Liver (tissue), 9 donors: ENCODE data around the gene CARM1. TPM values are rescaled to one million over a fixed set of nuclear protein-coding genes. Genes with fewer than 3 reads are reported as not detected.

Experiments used
- DNase-seq: peaks from one replicate; pipeline ENCODE4 v3.0.0-alpha.2; 2017; ENCODE audit warnings: low spot score
- H3K27ac ChIP-seq, 2 donors: one replicate each; pipeline ENCODE4 v1.7.0; 2013; ENCODE audit warnings: inconsistent platforms in 2 of 2, low read length in 2 of 2, control low read depth in 1 of 2, low read depth in 1 of 2, mild to moderate bottlenecking in 1 of 2
- H3K27me3 ChIP-seq, 4 donors: one replicate each; pipeline versions ENCODE4 v1.6.1 to v1.7.0; 2013; ENCODE audit warnings: low read length in 3 of 4, inconsistent platforms in 1 of 4, mild to moderate bottlenecking in 1 of 4, moderate library complexity in 1 of 4; ENCODE audit not compliant: control insufficient read depth in 4 of 4, insufficient read depth in 4 of 4
- H3K36me3 ChIP-seq, 4 donors: one replicate each; pipeline versions ENCODE4 v1.6.1 to v1.7.0; 2013; ENCODE audit warnings: low read length in 3 of 4, mild to moderate bottlenecking in 3 of 4, low read depth in 1 of 4, moderate library complexity in 1 of 4; ENCODE audit not compliant: control insufficient read depth in 4 of 4, insufficient read depth in 3 of 4
- H3K4me1 ChIP-seq, 4 donors: one replicate each; pipeline versions ENCODE4 v1.6.1 to v1.7.0; 2013; ENCODE audit warnings: low read length in 3 of 4, mild to moderate bottlenecking in 3 of 4, moderate library complexity in 1 of 4; ENCODE audit not compliant: control insufficient read depth in 4 of 4, insufficient read depth in 4 of 4
- H3K4me3 ChIP-seq, 3 donors: one replicate each; pipeline versions ENCODE4 v1.6.1 to v1.7.0; 2013; ENCODE audit warnings: low read length in 3 of 3, control low read depth in 1 of 3, low read depth in 1 of 3, mild to moderate bottlenecking in 1 of 3
- H3K9ac ChIP-seq, 2 donors: one replicate each; pipeline ENCODE4 v1.7.0; 2013; ENCODE audit warnings: low read length in 2 of 2, mild to moderate bottlenecking in 2 of 2, moderate library complexity in 2 of 2, control low read depth in 1 of 2, low read depth in 1 of 2
- H3K9me3 ChIP-seq, 4 donors: one replicate each; pipeline versions ENCODE4 v1.6.1 to v1.7.0; 2013; ENCODE audit warnings: low read length in 3 of 4; ENCODE audit not compliant: control insufficient read depth in 4 of 4
- EGR1 ChIP-seq, 2 donors: IDR thresholded peaks; 2 replicates each; pipeline ENCODE4 v1.6.1; 2016 to 2018; ENCODE audit warnings: antibody characterized with exemption in 2 of 2, low read depth in 2 of 2
- FOXA1 ChIP-seq: IDR thresholded peaks from 2 replicates; pipeline ENCODE4 v1.6.1; 2016; ENCODE audit warnings: antibody characterized with exemption
- FOXA2 ChIP-seq: IDR thresholded peaks from 2 replicates; pipeline ENCODE4 v1.6.1; 2016; ENCODE audit warnings: antibody characterized with exemption
- GABPA ChIP-seq, 2 donors: IDR thresholded peaks in 1 of 2; conservative IDR thresholded peaks in 1 of 2; 2 replicates each; pipeline ENCODE4 v1.6.1; 2016; ENCODE audit warnings: antibody characterized with exemption in 2 of 2, mild to moderate bottlenecking in 1 of 2, moderate library complexity in 1 of 2
- HNF4A ChIP-seq, 2 donors: conservative IDR thresholded peaks; 2 replicates each; pipeline ENCODE4 v1.6.1; 2016; ENCODE audit warnings: antibody characterized with exemption in 2 of 2, mild to moderate bottlenecking in 2 of 2
- HNF4G ChIP-seq: IDR thresholded peaks from 2 replicates; pipeline ENCODE4 v1.6.1; 2016; ENCODE audit warnings: antibody characterized with exemption
- JUND ChIP-seq, 2 donors: IDR thresholded peaks; 2 replicates each; pipeline ENCODE4 v1.6.1; 2016; ENCODE audit warnings: antibody characterized with exemption in 2 of 2
- NR2F2 ChIP-seq: IDR thresholded peaks from 2 replicates; pipeline ENCODE4 v1.6.1; 2016; ENCODE audit warnings: antibody characterized with exemption
- RAD21 ChIP-seq, 2 donors: IDR thresholded peaks; 2 replicates each; pipeline ENCODE4 v1.6.1; 2016; ENCODE audit warnings: antibody characterized with exemption in 2 of 2, mild to moderate bottlenecking in 2 of 2
- RXRA ChIP-seq, 2 donors: IDR thresholded peaks; 2 replicates each; pipeline ENCODE4 v1.6.1; 2017 to 2018; ENCODE audit warnings: antibody characterized with exemption in 2 of 2, mild to moderate bottlenecking in 1 of 2
- SP1 ChIP-seq: IDR thresholded peaks from 2 replicates; pipeline ENCODE4 v1.6.1; 2018; ENCODE audit warnings: antibody characterized with exemption, mild to moderate bottlenecking
- TAF1 ChIP-seq: conservative IDR thresholded peaks from 2 replicates; pipeline ENCODE4 v1.6.1; 2016; ENCODE audit warnings: antibody characterized with exemption, mild to moderate bottlenecking
- YY1 ChIP-seq: IDR thresholded peaks from 2 replicates; pipeline ENCODE4 v1.6.1; 2016; ENCODE audit warnings: antibody characterized with exemption, mild to moderate bottlenecking
- WGBS: extraction: QIAGEN DNeasy Blood & Tissue Kit; methylation state at CpG from one replicate; pipeline ENCODE4 v1.1.7; 2013; 5-methylcytosine and 5-hydroxymethylcytosine counted together
- polyA plus RNA-seq, 2 donors: library from polyadenylated mRNA; stranded (reverse) in 1 of 2; unstranded in 1 of 2; fragments of 200-250 nt in 1 of 2; fragments of >200 nt in 1 of 2; fragmentation: Nextera tagmentation in 1 of 2; extraction: Ambion mirVana in 1 of 2; gene quantifications; one replicate each; pipeline versions ENCODE4 v1.2.1 to v1.2.3, GENCODE V29; 2013 to 2015
- total RNA-seq, 2 donors: library from RNA; depleted of rRNA; stranded (reverse); fragments of >200 nt; gene quantifications; one replicate each; pipeline ENCODE4 v1.2.3, GENCODE V29; 2014
- TF ChIP-seq, protein P1 (sequence below): IDR thresholded peaks from 2 replicates; pipeline ENCODE4 v1.6.1; 2016; ENCODE audit warnings: antibody characterized with exemption
- TF ChIP-seq, protein P2 (sequence below): IDR thresholded peaks from 2 replicates; pipeline ENCODE4 v1.6.1; 2016; ENCODE audit warnings: antibody characterized with exemption
- TF ChIP-seq, protein P3 (sequence below): IDR thresholded peaks from 2 replicates; pipeline ENCODE4 v1.6.1; 2016; ENCODE audit warnings: antibody characterized with exemption
- TF ChIP-seq, protein P4 (sequence below): IDR thresholded peaks from 2 replicates; pipeline ENCODE4 v1.6.1; 2016; ENCODE audit warnings: antibody characterized with exemption, mild to moderate bottlenecking
- donor health status: healthy.
- donor health status: healthy.
- donor health status: healthy.
- donor health status: healthy.
- donor health status: healthy.

Gene CARM1
- total and polyA plus RNA-seq, 4 donors: 5.1 to 18.3 (median 15.1) TPM

DNA sequence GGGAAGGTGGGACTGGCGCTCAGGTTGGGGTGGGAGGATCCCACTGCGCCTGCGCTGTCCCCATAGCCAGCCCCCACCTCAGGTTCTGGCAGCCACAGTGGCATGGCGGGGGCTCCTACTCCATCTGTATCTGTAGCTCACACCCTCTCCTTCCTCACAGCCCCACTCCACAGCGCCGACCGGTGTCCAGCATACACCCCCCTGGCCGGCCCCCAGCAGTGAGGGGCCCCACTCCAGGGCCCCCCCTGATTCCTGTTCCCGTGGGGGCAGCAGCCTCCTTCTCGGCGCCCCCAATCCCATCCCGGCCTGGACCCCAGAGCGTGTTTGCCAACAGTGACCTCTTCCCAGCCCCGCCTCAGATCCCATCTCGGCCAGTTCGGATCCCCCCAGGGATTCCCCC is 41.4 kb upstream of the CARM1 start:
- WGBS: 94% methylated on average over 16 of the region's 16 CpGs
- DNase-seq: no peak
- Histone ChIP-seq H3K4me3 (no peak overlapping the region), H3K36me3 (peaks cover 10 to 52% (median 26%) of the 10 kb centered on the region in 4 donors), H3K9me3 (no peaks in the 10 kb centered on the region), H3K27ac (no peak overlapping the region), H3K9ac (no peak overlapping the region), H3K27me3 (no peaks in the 10 kb centered on the region), H3K4me1 (peaks cover 0 to 4% (median 4%) of the 10 kb centered on the region in 4 donors)
- TF ChIP-seq, protein P1, sequence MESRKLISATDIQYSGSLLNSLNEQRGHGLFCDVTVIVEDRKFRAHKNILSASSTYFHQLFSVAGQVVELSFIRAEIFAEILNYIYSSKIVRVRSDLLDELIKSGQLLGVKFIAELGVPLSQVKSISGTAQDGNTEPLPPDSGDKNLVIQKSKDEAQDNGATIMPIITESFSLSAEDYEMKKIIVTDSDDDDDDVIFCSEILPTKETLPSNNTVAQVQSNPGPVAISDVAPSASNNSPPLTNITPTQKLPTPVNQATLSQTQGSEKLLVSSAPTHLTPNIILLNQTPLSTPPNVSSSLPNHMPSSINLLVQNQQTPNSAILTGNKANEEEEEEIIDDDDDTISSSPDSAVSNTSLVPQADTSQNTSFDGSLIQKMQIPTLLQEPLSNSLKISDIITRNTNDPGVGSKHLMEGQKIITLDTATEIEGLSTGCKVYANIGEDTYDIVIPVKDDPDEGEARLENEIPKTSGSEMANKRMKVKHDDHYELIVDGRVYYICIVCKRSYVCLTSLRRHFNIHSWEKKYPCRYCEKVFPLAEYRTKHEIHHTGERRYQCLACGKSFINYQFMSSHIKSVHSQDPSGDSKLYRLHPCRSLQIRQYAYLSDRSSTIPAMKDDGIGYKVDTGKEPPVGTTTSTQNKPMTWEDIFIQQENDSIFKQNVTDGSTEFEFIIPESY: no peak
- no peak for TF ChIP-seq JUND (IDR thresholded peaks at IDR 0.05)
- TF ChIP-seq, protein P2, sequence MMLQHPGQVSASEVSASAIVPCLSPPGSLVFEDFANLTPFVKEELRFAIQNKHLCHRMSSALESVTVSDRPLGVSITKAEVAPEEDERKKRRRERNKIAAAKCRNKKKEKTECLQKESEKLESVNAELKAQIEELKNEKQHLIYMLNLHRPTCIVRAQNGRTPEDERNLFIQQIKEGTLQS: no peak
- no peak for TF ChIP-seq RAD21 (IDR thresholded peaks at IDR 0.05)
- TF ChIP-seq EGR1 (IDR thresholded peaks at IDR 0.05; ENCODE audit: low read depth in 2 of 2): no peak
- TF ChIP-seq HNF4A (conservative IDR thresholded peaks at IDR 0.05): no peak
- TF ChIP-seq, protein P3, sequence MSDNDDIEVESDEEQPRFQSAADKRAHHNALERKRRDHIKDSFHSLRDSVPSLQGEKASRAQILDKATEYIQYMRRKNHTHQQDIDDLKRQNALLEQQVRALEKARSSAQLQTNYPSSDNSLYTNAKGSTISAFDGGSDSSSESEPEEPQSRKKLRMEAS: no peak
- no peak for TF ChIP-seq GABPA (IDR thresholded peaks at IDR 0.05 in 1 of 2, conservative IDR thresholded peaks at IDR 0.05 in 1 of 2)
- TF ChIP-seq HNF4G: no peak
- TF ChIP-seq TAF1: no peak
- no peak for TF ChIP-seq FOXA2
- no peak for TF ChIP-seq FOXA1
- TF ChIP-seq YY1: no peak
- TF ChIP-seq, protein P4, sequence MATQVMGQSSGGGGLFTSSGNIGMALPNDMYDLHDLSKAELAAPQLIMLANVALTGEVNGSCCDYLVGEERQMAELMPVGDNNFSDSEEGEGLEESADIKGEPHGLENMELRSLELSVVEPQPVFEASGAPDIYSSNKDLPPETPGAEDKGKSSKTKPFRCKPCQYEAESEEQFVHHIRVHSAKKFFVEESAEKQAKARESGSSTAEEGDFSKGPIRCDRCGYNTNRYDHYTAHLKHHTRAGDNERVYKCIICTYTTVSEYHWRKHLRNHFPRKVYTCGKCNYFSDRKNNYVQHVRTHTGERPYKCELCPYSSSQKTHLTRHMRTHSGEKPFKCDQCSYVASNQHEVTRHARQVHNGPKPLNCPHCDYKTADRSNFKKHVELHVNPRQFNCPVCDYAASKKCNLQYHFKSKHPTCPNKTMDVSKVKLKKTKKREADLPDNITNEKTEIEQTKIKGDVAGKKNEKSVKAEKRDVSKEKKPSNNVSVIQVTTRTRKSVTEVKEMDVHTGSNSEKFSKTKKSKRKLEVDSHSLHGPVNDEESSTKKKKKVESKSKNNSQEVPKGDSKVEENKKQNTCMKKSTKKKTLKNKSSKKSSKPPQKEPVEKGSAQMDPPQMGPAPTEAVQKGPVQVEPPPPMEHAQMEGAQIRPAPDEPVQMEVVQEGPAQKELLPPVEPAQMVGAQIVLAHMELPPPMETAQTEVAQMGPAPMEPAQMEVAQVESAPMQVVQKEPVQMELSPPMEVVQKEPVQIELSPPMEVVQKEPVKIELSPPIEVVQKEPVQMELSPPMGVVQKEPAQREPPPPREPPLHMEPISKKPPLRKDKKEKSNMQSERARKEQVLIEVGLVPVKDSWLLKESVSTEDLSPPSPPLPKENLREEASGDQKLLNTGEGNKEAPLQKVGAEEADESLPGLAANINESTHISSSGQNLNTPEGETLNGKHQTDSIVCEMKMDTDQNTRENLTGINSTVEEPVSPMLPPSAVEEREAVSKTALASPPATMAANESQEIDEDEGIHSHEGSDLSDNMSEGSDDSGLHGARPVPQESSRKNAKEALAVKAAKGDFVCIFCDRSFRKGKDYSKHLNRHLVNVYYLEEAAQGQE: no peak
- TF ChIP-seq RXRA (IDR thresholded peaks at IDR 0.05): no peak

DNA sequence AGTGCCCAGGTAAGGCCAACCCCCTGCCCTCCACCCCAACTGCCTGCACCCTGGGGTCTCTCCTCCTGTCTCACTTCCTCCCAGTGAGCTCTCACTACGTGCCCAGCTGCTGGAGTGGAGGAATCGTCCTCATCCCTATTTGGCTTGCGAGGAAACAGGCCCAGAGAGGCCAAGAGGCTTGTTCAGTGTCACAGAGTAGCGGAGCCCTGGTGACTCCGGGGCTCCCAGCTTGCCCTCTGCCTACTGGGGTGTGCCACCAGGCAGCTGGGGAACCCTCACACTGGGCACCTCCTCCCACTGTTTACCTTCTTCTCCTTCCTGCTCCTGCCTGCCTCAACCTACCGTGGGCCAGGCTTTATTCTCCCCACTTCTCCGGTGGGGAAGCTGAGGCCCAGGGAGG is 41.0 kb upstream of the CARM1 start:
- H3K4me1 ChIP-seq: peaks cover 0 to 8% (median 7%) of the 10 kb centered on the region in 4 donors
- H3K36me3 ChIP-seq: peaks cover 10 to 50% (median 24%) of the 10 kb centered on the region in 4 donors
- H3K9me3 ChIP-seq: no peaks in the 10 kb centered on the region
- no peak for TF ChIP-seq HNF4A (conservative IDR thresholded peaks at IDR 0.05)
- TF ChIP-seq SP1: no peak
- TF ChIP-seq, protein P2: no peak
- no peak for TF ChIP-seq YY1
- TF ChIP-seq FOXA2: no peak
- no peak for TF ChIP-seq RAD21 (IDR thresholded peaks at IDR 0.05)
- no peak for TF ChIP-seq NR2F2
- no peak for TF ChIP-seq GABPA (IDR thresholded peaks at IDR 0.05 in 1 of 2, conservative IDR thresholded peaks at IDR 0.05 in 1 of 2)
- no peak for TF ChIP-seq RXRA (IDR thresholded peaks at IDR 0.05)
- TF ChIP-seq EGR1 (IDR thresholded peaks at IDR 0.05; ENCODE audit: low read depth in 2 of 2): no peak
- TF ChIP-seq, protein P1: no peak
- TF ChIP-seq TAF1: no peak
- TF ChIP-seq FOXA1: no peak
- TF ChIP-seq, protein P3: no peak
- H3K27me3 ChIP-seq: no peaks in the 10 kb centered on the region
- no peak overlapping the region for H3K9ac ChIP-seq
- DNase-seq: no peak
- H3K4me3 ChIP-seq: no peak overlapping the region
- WGBS: 92% methylated on average over 7 of the region's 7 CpGs
- H3K27ac ChIP-seq: no peak overlapping the region
